HG03439 (cell line): ENCODE measurements around the gene JPH4.
"Not testable (repeated sequence)": the region's sequence is repeated elsewhere in the genome, so short reads cannot be mapped to it uniquely, and the experiment has no call there.

Experiments used
- ATAC-seq: cut with Tn5 transposase; IDR thresholded peaks from one replicate; pipeline ENCODE4 v1.9.1; 2021; ENCODE audit warnings: mild to moderate bottlenecking, moderate library complexity; ENCODE audit not compliant: unreplicated experiment

JPH4 gene

DNA sequence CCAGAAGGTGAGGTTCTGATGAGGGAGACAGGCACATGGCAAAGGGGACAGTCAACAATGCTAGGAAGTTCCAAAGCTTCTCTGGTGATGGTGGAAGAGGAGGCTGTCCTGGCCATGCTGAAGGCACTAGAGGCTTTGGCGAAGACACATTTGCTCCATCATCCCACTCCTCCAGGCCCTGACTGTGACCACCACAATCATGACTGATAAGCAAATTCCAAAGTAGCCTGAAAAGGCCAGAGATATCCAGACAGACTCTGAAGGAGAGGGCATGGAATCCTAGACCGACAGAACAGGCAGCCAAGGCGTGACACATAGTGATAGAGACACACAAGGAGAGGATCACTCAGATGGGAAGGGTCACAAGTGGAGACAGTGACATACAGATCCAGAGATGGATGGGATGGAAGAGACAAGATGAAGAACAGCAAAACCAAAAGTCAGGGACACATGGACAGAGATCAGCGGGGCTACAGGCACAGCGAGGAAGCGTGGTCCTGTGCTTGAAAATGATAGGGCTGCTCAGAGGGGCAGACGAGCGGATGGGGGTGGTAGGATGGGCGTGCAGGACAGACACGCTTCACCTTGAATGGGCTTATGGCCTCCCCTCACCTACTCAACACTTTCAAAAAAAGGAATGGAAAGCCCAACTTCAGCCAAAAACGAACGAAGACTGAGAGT is 28.3 kb downstream of the JPH4 start:
- no peak for ATAC-seq

DNA sequence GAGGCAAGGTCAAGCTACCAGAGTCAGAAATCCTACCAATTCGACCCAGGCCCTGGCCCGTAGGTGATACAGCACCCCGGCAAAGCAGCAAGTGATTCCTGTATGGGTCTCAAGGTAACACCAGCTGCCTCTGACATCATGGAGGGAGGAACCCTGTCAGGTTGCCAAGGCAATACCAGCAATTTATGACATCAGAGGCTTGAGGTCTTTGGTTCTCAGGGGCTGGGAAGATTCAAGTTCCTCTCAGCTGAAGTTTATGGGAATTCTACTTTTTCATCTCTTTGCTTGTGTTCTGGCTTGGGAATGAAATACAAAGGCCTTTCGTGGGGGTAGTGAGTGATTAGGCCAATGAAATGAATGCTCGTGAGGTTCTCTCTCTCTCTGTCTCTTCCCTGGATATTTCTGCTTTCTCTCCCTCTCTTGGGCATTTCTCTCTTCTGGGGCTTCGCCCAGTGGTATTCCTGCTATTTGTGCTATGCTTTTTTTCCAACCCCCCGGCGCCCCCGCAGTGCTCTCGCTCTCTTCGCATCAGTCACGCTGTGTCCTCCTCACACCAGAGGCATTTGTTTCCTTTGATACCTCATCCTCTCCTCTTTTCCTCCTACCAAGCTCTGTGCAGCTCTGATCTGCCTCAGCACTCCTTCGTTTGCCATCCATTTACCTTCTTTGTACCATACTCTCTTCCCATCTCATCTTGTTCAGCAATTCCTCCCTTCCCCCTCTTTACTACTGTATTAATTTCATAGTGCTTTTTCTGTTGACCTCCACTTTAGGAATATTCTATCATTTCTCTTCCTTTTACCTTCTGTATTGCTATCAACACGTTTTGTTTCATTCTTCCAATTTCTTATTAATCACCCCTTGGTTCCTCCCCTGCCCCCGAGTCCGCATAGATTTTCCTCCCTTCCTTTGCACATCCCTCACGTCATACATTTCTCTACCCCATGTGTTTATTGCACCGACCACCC is 30.0 kb downstream of the JPH4 start:
- ATAC-seq = no peak

GRCh38 chr14:23547924-23548323 is 30.7 kb downstream of the JPH4 start:
- no peak for ATAC-seq

- ATAC-seq = no peak
Observed at GRCh38 chr14:23546450-23547035, 32.0 kb downstream of the JPH4 start.

GRCh38 chr14:23545740-23546365 is 32.7 kb downstream of the JPH4 start:
- no peak for ATAC-seq

DNA sequence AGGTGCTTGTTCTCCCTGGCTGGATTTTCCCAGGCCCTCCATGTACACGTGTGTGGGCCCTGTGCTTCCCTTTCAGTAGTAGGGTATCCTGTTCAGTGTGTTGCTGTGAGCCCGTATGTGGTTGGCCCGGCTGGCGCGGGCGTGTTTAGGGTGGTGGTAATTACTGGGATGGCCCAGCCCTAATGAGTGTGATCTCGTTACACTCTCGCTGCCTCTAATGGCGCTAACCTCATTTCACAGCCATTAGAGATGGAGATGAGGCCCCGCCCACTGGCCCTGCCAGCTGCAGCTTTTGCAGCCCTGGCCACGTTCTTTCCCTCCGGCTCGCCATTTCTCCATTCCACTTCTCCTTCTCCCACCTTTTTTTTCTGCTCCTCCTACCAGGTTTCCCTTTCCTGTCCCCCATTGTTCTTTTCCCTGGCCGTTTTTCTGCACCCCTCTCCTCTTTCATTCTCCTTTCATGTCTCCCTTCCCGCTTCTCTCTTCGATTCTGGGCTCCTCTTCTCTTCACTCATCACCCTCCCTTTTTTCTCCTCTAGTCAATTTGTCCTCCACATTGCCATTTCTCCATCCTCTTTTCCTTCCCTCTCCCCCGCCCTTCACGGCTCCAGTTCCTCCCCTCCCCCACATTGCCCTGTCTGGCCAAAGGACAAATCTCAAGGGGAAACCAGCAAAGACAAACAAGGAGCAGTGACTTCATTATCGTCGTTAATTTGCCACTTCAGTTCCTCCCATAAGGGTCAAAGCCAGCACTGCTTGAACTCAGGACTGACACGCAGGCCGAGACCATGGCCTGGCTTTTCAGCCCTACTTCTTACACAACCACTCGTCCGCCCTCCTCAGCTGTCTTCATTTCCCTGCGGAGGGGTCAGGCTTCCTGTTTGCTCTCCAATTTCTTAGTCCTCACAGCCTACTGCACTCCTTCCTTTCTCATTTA is 33.8 kb downstream of the JPH4 start:
- ATAC-seq = no peak

- ATAC-seq = no peak
Observed at GRCh38 chr14:23543403-23543802, 35.2 kb downstream of the JPH4 start.

GRCh38 chr14:23542261-23542660 is 36.3 kb downstream of the JPH4 start:
- no peak for ATAC-seq

DNA sequence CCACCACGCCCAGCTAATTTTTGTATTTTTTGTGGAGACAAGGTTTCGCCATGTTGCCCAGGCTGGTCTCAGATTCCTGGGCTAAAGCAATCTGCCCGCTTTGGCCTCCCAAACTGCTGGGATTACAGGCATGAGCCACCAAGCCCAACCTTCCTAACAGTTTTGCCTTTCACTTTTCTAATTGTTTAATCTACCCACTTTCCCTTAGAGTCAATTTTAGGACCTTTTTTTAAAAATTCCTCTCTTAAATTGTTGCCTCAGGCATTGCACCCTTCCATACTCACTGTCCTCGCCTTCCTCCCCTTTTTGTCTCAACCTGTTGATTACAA is 38.5 kb downstream of the JPH4 start:
- no peak for ATAC-seq

DNA sequence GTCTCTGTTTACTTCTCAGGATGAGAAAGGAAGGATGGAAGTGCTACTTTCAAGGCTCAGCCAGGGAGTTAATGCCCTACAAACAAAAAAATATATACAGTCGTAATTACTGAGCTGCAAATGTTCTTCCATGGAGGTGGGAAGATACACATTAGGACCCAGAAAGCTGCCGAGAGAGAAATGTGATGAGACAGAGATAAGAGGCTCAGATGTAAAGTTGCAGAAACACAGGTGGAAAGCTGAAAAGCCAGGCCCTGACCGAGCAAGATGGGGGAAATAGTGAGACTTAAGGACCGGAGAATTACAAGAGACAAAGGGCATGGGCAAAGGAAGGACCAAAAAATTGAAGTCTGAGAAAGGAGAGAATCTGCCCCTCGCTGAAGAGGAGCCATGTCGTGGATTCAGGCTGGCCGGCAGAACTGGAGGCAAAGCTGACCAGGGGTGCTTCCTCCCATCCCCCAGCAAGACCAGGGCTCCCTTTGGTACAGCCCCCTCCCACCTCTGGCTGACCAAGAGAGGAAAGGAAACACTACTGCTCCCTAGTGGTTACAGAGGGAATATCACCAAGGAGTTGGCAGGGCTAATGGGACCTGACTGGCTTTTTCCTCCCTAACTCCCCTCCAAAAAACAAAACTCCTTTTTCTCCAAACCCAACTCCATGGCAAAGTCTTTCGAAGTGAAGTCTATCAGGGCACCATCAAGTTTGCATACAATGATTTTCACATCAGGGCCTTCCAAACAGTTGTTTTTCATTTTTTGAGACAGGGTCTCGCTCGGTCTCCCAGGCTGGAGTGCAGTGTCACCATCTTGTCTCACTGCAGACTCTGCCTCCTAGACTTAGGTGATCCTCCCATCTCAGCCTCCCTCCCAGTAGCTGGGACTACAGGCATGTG is 39.1 kb downstream of the JPH4 start:
- peak; percentile 66 for ATAC-seq

GRCh38 chr14:23538785-23539184 is 39.8 kb downstream of the JPH4 start:
- no peak for ATAC-seq

DNA sequence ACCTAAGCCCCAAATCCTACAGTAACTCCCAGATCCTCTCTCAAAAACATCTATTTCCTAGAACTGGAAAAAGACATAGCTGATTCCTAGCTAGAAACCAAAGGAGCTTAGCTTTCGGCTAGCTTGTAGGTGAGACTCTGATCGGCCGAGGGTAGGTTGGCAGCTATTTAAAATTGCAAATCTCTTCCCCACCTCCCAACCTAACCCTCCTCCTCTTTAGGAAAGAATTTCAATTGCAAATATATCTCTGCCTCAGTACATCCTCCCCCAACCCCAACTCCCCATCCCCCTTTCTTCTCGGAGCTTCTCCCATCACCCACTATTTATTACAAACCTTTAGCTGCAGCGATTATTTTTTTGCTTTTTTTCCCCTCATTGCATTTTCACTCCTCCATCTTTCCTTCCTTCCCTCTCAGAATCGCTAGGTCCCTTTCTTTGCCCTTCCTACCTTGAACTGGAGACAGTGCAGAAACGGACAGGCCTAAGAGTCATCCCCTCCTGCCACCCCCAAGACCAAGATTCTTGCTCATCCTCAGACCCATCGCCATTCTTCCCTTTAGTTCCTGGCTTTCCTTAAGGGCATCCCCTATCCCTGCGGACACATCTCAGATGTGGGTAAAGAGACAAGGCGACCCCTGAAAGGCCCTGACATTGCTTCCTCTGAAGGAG is 40.4 kb downstream of the JPH4 start:
- no peak for ATAC-seq

DNA sequence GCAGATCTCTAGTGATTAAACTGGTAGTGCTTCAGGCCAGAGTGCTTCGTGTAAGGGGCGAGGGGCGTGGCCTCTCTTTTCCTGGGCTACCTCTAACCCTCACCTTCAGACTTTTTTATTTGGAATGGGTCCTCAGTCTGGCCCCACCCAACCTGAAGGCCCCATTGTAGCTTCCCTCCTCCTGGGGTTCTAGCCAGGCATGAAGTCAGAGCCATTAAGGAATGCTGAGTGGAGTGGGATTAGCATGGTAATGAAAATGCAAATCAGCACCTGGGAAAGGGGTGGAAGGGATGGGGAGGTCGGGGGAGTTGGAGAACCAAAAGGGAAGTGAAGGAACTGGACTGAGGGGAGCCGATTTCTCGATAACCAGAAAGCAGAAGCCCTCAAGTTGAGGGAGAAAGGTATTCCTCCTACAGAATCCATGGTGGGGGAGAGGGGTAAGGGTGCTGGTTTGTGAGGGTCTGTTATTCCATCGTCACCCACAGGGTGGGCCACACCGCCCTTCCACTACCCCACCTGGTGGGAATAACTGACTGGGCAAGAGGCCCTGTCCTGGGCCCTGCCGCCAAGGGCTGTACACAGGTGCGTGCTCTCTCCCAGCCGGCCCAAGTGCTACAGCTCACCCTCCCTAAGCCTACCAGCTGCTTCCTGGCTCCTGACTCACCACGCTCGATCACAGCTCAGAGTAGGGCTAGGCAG is 41.1 kb downstream of the JPH4 start:
- ATAC-seq = no peak

DNA sequence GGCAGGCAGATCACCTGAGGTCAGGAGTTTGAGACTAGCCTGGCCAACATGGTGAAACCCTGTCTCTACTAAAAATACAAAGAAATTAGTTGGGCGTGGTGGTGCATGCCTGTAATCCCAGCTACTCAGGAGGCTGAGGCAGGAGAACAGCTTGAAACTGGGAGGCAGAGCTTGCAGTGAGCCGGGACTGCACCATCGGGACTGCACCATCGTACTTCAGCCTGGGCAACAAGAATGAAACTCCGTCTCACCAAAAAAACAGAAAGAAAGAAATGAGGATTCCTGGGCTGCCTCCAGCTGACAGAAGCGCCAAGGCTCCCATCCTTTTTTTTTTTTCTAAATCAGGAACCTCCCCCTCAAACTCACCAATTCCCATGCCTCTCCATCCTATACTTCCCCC is 41.7 kb downstream of the JPH4 start:
- ATAC-seq = not testable (repeated sequence)

DNA sequence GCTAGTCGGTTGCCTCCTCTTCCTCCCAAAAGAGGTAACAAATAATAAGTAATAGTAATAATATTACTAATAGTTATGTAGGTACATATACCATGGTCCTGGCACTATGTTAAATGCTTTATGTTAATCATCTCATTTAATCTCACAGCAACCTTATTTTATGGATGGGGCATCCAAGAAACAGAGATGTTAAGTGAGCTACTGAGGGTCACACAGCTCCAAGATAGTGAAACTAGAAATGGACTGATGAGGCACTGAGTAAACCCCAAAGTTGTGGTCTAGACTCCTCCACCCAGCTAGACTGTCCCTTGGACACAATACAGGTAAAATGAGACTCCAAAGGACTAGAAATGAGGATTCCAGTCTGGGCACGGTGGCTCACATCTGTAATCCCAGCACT is 42.1 kb downstream of the JPH4 start:
- no peak for ATAC-seq

DNA sequence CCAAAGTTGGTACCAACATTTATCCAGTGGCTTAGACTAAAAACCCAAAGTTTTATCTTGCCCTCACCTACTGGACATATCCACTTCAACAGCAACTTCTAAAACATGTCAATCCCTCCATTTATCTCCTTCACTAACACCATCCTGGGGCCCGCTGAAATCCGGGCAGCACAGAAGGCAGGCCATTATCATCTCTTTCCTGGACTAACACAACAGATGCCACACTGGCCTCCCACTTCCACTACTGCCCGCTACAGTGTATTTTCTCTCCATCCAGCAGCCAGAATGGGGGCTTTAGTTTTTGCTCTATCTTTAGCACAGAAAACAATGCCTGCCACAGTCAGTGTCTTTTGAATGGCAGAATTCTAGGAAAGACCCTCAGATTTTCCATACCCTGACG is 42.6 kb downstream of the JPH4 start:
- no peak for ATAC-seq

GRCh38 chr14:23533652-23534435 is 44.7 kb downstream of the JPH4 start:
- no peak for ATAC-seq
